LHCN-M2 (cell line): Measurements from ENCODE around the gene NOL4L. TPM values are rescaled to one million over a fixed set of nuclear protein-coding genes. Genes with fewer than 3 reads are reported as not detected.
"Not testable (repeated sequence)": the region's sequence is repeated elsewhere in the genome, so short reads cannot be mapped to it uniquely, and the experiment has no call there.

ENCODE experiments used
- DNase-seq: peaks from one replicate; pipeline ENCODE4 v3.0.0-alpha.2; 2012; ENCODE audit warnings: low read depth
- total RNA-seq: library from RNA; depleted of rRNA; stranded (reverse); fragments of >200 nt; gene quantifications from 2 replicates; pipeline ENCODE4 v1.2.3, GENCODE V29; 2014

NOL4L gene
- total RNA-seq, 1 experiment from 2014 or later = 3.0 TPM

DNA sequence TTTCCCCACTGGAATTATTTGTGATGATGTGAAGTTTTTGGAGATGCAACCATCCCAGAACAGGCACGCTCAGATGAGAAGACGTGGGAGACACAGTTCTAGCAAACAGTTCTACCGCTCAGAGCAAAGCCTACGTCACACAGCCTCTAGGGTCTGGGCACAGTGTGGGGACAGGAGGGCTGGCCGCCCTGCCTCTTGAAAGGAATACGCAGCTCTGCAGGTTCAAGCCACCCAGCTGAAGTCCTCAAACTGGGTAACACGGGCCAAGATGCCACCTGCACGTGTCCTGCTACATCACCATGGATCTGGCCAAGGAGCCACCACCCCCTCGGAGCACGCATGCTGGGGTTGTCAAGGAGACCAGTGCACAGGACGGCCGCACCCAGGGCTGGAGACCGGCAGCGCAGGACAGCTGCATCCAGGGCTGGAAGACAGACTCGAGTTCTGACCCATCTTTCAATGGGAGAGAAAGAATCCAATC lies 75.0 kb downstream of the NOL4L start:
- DNase-seq = no peak

- peak; percentile 19 for DNase-seq
These were observed 75.5 kb downstream of the NOL4L start for GRCh38 chr20:32509639-32510066.

DNA sequence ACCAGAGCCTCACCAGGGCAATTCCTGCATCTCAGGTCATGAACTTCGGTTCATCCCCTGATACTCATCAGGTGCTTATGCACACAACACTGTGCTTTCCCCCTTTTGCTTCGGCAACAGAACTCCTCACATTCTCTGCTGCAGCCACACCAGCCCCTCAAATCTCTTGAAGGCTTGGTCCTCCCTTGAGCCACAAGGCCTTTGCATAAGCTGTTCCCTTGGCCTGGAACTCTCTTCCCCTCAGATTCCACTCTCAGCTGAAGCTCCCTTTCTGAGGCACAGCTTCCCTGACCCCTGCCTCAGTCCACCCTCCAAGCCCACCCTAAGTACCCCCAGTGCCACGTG lies 76.4 kb downstream of the NOL4L start:
- DNase-seq = no peak

GRCh38 chr20:32507998-32508774 lies 76.9 kb downstream of the NOL4L start:
- no peak for DNase-seq

DNA sequence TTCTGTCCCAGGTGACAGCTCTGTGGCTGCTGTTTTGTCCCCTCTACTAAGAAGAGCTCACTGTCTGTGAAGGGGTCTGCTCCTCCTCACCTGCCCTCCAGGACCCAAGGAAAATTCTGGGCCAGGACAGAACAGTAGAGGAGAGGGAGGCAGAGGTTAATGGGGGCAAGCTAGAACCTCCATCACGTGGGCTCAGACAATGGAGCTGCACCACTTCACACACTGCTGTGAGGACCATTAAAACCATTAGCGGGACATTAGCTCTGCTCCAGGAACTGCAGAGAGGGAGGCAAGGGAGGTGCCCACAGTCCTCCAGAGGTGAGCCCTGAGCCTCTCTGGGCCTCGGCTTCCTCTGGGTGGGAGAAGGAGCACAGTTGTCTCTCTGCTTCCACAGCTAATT lies 78.4 kb downstream of the NOL4L start:
- no peak for DNase-seq

DNA sequence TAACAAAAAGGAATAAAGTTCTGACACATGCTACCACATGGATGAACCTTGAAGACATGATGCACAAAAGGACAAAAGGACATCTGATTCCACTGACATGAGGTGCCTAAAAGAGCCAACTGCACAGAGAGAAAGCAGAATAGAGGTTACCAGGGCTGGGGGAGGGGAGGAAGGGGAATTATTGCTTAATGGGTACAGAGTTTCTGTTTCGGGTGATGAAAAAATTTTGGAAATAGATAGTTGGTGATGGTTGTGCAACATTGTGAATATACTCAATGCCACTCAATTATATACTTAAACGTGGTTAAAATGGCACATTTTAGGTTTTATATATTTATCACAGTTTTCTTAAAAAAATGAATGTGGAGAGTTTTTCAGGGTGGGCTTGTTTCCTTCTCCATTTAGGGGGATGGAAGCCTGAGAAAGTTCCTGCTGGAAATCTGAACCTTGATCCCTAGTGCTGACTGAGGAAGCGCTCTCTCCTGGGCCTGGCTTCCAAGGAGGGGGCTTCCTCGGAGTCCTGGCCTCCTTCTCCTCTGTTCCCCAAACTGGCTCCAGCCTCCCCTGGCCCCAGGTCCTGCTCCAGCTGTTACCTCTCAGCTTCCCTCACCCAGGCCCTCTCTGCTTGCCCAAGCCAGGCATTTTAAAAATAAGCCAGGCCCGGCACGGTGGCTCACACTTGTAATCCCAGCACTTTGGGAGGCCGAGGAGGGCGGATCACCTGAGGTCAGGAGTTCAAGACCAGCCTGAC lies 79.2 kb downstream of the NOL4L start:
- DNase-seq = no peak

DNA sequence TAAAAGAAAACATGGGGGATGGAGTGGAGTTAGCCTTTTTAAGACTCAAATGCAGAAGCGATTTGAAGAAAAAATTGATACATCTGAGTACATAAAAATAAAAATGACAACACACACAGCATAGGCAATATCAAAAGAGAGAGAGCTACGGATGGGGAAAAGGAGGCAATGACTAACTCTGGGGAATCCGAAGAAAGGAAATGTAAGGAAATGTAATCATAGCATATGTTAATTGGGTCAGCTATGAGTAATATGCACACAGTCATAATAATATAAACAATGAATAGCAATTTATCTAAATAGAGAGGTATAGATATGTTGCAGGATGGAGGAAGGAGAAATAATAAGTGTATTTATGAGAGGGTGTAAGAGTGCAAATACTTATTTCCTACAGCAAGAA lies 83.4 kb downstream of the NOL4L start:
- DNase-seq = no peak

DNA sequence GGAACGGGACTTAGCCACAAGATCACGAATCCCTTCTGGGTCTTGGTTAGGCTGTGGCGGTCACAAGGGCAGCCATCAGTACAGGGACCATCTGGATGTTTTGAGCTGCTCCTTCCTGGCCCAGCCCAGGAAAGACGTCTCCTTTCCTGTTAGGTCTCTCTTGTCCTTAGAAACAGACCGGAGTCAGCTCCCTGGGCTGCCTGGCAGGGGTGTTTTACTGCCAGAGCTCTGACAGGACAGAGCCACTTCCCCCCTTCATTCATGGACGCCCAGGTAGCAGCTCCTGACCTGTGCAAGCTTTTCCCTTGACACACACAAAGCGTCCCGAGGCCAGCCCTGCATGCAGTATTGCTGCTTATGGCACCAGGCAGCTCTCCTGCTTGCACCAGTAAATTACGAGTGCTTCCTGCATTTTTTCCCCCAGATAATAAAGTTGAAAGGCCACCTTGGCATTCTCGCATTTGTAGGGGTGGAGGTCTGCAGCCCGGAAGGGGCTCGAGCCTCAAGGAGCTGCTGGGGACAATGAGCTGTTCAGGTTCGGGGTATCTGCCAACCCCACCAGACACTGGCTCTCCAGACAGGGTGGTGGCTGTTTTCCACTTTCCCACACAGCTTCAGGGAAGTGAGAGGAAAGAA lies 87.4 kb downstream of the NOL4L start:
- DNase-seq = no peak

DNA sequence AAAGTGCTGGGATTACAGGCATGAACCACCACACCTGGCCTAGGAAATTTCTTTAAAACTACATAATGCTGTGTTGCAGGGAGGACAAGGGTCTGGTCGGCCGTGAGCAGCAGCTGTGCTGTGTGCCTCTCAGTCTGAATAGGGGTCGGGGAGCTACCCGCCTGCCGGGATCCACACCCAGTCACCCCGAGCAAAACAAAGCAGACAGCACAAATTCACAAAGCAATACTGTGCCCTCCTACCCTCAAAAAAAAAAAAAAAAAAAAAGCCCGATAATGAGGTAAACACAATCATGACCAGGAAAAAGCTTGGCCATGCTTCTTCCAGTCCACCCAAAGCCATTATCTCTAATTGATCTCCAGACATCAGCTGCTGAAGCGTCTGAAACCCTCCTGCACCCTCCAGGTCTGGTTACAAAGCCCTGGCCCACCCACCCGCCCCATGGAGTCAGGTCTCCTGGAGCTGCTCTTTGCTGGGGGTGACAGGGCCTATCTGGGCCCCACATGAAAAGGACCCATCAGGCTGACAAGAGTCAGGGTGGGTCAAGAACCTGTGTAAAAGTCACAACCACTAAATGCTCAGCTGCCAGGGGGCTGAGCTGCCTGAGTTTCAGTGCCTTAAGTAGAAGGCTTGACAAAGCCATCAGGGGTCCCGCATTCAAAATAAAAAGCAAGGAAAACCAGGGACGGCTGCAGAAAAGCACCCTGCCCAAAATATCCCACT lies 88.2 kb downstream of the NOL4L start:
- no peak for DNase-seq

GRCh38 chr20:32495949-32496348 lies 89.2 kb downstream of the NOL4L start:
- no peak for DNase-seq

DNA sequence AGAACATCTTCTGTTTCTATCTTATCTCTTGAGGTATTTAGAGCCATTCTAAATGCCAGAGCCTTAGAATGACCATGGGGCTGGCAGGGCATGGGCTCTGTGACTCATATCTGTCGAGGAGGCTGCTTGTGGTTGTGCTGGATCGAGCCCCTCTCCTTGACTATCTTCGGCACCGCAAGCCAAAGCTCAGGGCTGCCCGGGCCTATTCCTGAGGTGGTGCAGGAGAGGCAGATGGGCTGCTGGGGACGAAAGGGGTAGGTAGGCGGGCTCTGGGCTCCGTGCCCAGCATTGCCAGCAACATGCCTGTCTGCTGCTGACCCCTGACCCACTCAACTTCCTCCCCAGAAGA lies 89.9 kb downstream of the NOL4L start:
- no peak for DNase-seq

DNA sequence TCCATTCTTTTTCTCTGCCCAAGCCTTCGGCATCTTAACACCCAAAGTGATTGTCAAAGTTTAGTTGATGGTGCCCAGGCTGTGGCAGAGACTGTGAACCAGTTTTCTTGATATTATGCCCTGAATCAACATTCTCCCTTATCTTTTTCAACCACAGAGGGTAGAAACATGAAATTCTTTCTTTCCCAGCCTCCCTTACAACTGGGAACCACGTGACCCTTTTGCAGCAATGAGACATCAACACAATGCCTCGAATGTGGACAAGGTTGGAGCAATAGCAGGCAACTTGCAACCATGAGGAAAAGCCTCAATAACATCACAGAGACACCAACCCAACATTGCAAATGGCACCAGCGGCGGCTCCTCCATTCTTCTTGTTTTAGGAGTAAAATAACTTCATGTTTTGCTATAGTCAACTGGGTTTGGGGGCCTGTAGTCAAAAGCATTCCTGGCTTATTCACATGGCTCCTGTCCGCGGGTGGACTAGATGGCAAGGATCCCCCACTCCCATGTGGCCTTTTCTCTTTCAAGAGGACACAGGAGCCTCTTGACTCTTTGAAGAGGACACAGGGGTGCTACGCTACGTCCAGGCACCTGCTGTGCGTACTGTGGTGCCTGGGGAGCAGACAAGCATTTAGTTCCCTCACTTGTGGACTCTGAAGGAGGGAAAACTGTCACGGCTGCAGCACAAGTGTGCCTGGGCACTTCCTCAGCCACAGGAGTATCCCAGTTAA lies 90.5 kb downstream of the NOL4L start:
- DNase-seq = no peak

GRCh38 chr20:32493356-32493755 lies 91.8 kb downstream of the NOL4L start:
- no peak for DNase-seq

GRCh38 chr20:32491764-32492151 lies 93.4 kb downstream of the NOL4L start:
- not testable (repeated sequence) for DNase-seq

DNA sequence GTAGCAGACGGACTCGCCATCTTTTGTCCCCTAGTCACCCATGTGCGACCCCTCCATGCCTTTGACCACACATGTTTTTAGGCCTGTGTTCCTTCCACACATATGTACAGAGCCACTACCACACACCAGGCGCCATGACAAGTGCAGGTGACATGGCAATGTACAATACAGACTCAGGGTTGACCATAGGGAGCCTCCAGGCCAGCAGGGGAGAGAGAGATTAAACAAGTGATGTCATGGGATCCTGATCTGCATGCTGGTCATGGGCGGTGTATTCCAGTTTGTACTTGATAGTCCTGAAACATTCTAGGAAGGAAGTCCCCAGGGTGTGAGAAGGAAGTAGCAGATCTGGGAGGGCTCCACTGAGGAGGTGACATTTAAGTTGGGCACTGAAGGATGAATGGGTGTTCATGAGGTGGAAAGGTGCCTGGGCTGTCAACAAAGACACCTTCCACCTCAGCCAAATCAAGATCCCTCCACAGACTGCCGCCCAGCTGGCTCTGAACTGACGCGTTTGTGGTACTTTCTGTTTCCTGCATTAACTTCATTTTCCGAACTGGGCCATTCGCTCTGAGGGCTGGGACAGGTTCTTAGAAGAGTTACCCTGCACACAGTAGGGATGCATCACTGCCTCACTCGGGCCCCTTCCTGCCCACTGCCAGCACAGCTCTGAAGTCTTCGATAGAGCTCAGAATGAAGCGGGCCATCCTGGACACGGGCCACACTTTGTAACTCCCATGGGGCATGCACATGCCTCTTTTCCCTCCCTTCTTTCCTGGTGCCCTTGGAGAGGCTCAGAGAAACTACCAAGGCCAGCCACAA lies 94.0 kb downstream of the NOL4L start:
- DNase-seq = no peak

GRCh38 chr20:32488066-32488838 lies 96.9 kb downstream of the NOL4L start:
- no peak for DNase-seq

GRCh38 chr20:32487381-32487780 lies 97.8 kb downstream of the NOL4L start:
- no peak for DNase-seq

DNA sequence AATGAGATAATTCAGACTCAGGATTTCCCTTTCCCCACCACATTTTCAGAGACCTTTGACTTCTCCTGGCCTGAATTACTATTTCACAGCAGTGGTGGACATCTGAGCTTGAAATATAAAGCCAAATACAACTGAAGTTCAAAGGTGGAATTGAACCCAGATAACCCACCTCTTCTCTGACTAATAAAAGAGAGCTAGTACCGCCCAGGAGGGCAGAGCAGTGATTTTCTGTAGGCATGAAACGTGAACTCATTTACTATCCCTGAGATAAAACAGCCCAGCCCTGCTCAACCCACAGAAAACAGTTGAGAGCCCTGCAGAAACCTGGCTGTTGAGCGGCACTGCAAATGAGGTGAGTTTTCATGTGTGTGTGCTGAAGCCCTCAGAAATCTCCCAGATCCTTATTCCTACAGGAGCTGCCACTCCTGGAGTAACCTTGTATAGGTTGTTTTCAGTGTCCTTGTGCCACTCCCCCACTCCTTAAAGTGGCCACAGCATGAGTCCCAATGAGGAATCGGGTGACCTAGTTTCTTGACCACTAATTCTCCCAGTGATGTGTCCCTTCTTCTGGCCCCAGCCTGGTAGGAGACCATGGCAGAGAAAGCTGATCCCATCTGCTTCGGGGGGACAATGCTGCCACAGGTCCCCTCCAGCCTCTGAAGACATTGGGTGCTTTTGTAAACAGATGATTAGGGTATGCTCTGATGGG lies 99.2 kb downstream of the NOL4L start:
- DNase-seq = no peak
